HepG2 (cell line): Measurements from ENCODE around the gene TCF23. TPM values are rescaled to one million over a fixed set of nuclear protein-coding genes. Genes with fewer than 3 reads are reported as not detected.

Source experiments
- AGO1 ChIP-seq: fragments of 200-400 bp; formaldehyde crosslinking; IDR thresholded peaks from 2 replicates; pipeline ENCODE4 v1.6.1; 2017; ENCODE audit warnings: mild to moderate bottlenecking, low read depth, low read length, moderate library complexity; ENCODE audit not compliant: poor library complexity, severe bottlenecking
- ARNTL ChIP-seq: sonication (generic); formaldehyde crosslinking; IDR thresholded peaks from 2 replicates; pipeline ENCODE4 v1.4.0; 2020; ENCODE audit warnings: mild to moderate bottlenecking, missing genetic modification reagents
- BORCS8-MEF2B ChIP-seq: sonication (generic); formaldehyde crosslinking; IDR thresholded peaks from 2 replicates; pipeline ENCODE4 v1.8.0; 2022; ENCODE audit warnings: mild to moderate bottlenecking, missing genetic modification reagents
- DNMT3B ChIP-seq: conservative IDR thresholded peaks from 2 replicates; pipeline ENCODE4 v1.6.1; 2016; ENCODE audit warnings: missing biosample characterization, control low read depth
- KMT2B ChIP-seq: IDR thresholded peaks from 2 replicates; pipeline ENCODE4 v1.6.1; 2016; ENCODE audit warnings: missing genetic modification reagents, missing compliant biosample characterization
- MEIS1 ChIP-seq: sonication (generic); formaldehyde crosslinking; IDR thresholded peaks from 2 replicates; pipeline ENCODE4 v1.9.0; 2021; ENCODE audit warnings: mild to moderate bottlenecking, missing genetic modification reagents, moderate library complexity, borderline replicate concordance
- MEIS2 ChIP-seq: sonication (generic); formaldehyde crosslinking; IDR thresholded peaks from 2 replicates; pipeline ENCODE4 v1.9.0; 2021; ENCODE audit warnings: mild to moderate bottlenecking, missing genetic modification reagents
- MTF2 ChIP-seq: sonication (generic); formaldehyde crosslinking; IDR thresholded peaks from 2 replicates; pipeline ENCODE4 v1.5.0; 2020; ENCODE audit warnings: missing genetic modification reagents, borderline replicate concordance
- NFYC ChIP-seq: IDR thresholded peaks from 2 replicates; pipeline ENCODE4 v1.6.1; 2016; ENCODE audit warnings: missing genetic modification reagents, missing compliant biosample characterization
- SP4 ChIP-seq: sonication (generic); formaldehyde crosslinking; IDR thresholded peaks from 2 replicates; pipeline ENCODE4 v1.8.1; 2023; ENCODE audit warnings: mild to moderate bottlenecking, missing genetic modification reagents
- TCF7 ChIP-seq: sonication (generic); IDR thresholded peaks from 2 replicates; pipeline ENCODE4 v1.6.1; 2016; ENCODE audit warnings: antibody characterized with exemption, low read depth
- ZNF224 ChIP-seq: sonication (generic); formaldehyde crosslinking; IDR thresholded peaks from 2 replicates; pipeline ENCODE4 v1.5.0; 2020; ENCODE audit warnings: mild to moderate bottlenecking, missing genetic modification reagents
- ZNF335 ChIP-seq: sonication (generic); formaldehyde crosslinking; IDR thresholded peaks from 2 replicates; pipeline ENCODE4 v1.4.0; 2020; ENCODE audit warnings: missing genetic modification reagents
- ZNF451 ChIP-seq: sonication (generic); formaldehyde crosslinking; IDR thresholded peaks from 2 replicates; pipeline ENCODE4 v1.5.0; 2020; ENCODE audit warnings: mild to moderate bottlenecking, missing genetic modification reagents
- ZNF503 ChIP-seq: sonication (generic); formaldehyde crosslinking; IDR thresholded peaks from 2 replicates; pipeline ENCODE4 v1.4.0; 2020; ENCODE audit warnings: missing genetic modification reagents
- ZNF510 ChIP-seq: sonication (generic); formaldehyde crosslinking; IDR thresholded peaks from 2 replicates; pipeline ENCODE4 v1.4.0; 2020; ENCODE audit warnings: low read depth, mild to moderate bottlenecking, missing genetic modification reagents
- ZNF572 ChIP-seq: sonication (generic); formaldehyde crosslinking; IDR thresholded peaks from 2 replicates; pipeline ENCODE4 v1.5.1; 2020; ENCODE audit warnings: mild to moderate bottlenecking, missing genetic modification reagents
- ZNF574 ChIP-seq: sonication (generic); formaldehyde crosslinking; IDR thresholded peaks from 2 replicates; pipeline ENCODE4 v1.4.0; 2020; ENCODE audit warnings: missing genetic modification reagents
- ZNF605 ChIP-seq: sonication (generic); formaldehyde crosslinking; IDR thresholded peaks from 2 replicates; pipeline ENCODE4 v1.8.0; 2022; ENCODE audit warnings: mild to moderate bottlenecking, missing genetic modification reagents
- ZNF629 ChIP-seq: sonication (generic); formaldehyde crosslinking; conservative IDR thresholded peaks from 2 replicates; pipeline ENCODE4 v1.5.0; 2020; ENCODE audit warnings: missing genetic modification reagents
- ZNF687 ChIP-seq: sonication (generic); formaldehyde crosslinking; IDR thresholded peaks from 2 replicates; pipeline ENCODE4 v1.5.1; 2020; ENCODE audit warnings: mild to moderate bottlenecking, missing genetic modification reagents, moderate library complexity
- ZNF7 ChIP-seq: IDR thresholded peaks from 2 replicates; pipeline ENCODE4 v1.6.1; 2016; ENCODE audit warnings: missing biosample characterization, missing genetic modification reagents
- ZSCAN20 ChIP-seq: sonication (generic); formaldehyde crosslinking; IDR thresholded peaks from 2 replicates; pipeline ENCODE4 v1.4.0; 2020; ENCODE audit warnings: missing genetic modification reagents, mild to moderate bottlenecking, borderline replicate concordance
- polyA plus RNA-seq, 8 experiments: library from polyadenylated mRNA; depleted of rRNA in 3 of 8; stranded (reverse) in 7 of 8; unstranded in 1 of 8; fragments of >200 nt; fragmentation: Illumina TruSeq in 4 of 8; extraction: Trizol in 4 of 8; gene quantifications; 2 replicates each; pipeline versions ENCODE4 v1.2.1 to v1.2.3, GENCODE V29; 2011 to 2016; ENCODE audit warnings: low read depth in 4 of 8, missing spikeins in 1 of 8, mixed read lengths in 1 of 8; ENCODE audit not compliant: insufficient read depth in 1 of 8
- total RNA-seq, 5 experiments: library from RNA; depleted of rRNA; stranded (reverse); fragments of >200 nt; fragmentation: Illumina TruSeq; extraction: Trizol; gene quantifications; 2 replicates each; pipeline ENCODE4 v1.2.3, GENCODE V29; 2016; ENCODE audit warnings: low read depth in 1 of 5

The TCF23 gene
- total and polyA plus RNA-seq, 2 of the 13 experiments (the other 11 are each of a cell fraction or from before 2014, with no cell fraction given), result 0.02 to 1.4 TPM

- no peak for TF ChIP-seq TCF7
- TF ChIP-seq ZSCAN20 (CRISPR knock-in tag), result no peak
- TF ChIP-seq MEIS1 (CRISPR knock-in tag), result no peak
- TF ChIP-seq MEIS2 (CRISPR knock-in tag), result no peak
- no peak for TF ChIP-seq ZNF503
- TF ChIP-seq KMT2B (CRISPR knock-in tag), result no peak
- no peak for TF ChIP-seq ZNF451
- no peak for TF ChIP-seq ZNF335 (CRISPR knock-in tag)
- no peak for TF ChIP-seq AGO1
- no peak for TF ChIP-seq DNMT3B
- no peak for TF ChIP-seq ZNF224 (CRISPR knock-in tag)
- peak; percentile 29; the same call in 1 of the 2 replicates for TF ChIP-seq ZNF687 (CRISPR knock-in tag)
- TF ChIP-seq ARNTL (CRISPR knock-in tag), result no peak
- TF ChIP-seq BORCS8-MEF2B, result no peak
- no peak for TF ChIP-seq ZNF7 (CRISPR knock-in tag)
- no peak for TF ChIP-seq SP4 (CRISPR knock-in tag)
- TF ChIP-seq ZNF605, result no peak
- no peak for TF ChIP-seq ZNF572 (CRISPR knock-in tag)
- TF ChIP-seq ZNF574, result no peak
- no peak for TF ChIP-seq ZNF510 (CRISPR knock-in tag)
- no peak for TF ChIP-seq NFYC (CRISPR knock-in tag)
- TF ChIP-seq MTF2 (CRISPR knock-in tag), result no peak
- no peak for TF ChIP-seq ZNF629 (CRISPR knock-in tag)
Measured at GRCh38 chr2:27127883-27128667, 20.7 kb upstream of the TCF23 start (continued).
